Eye (tissue), 1 donor: ENCODE measurements around the gene AFG1L.
A peak's percentile ranks its signal among the peaks of the same experiment; 100 is the strongest.
"Not testable (repeated sequence)": the region's sequence is repeated elsewhere in the genome, so short reads cannot be mapped to it uniquely, and the experiment has no call there.

Experiments used
- DNase-seq: peaks from one replicate; pipeline ENCODE4 v3.0.0-alpha.2; 2015

Gene AFG1L

GRCh38 chr6:108419474-108419873 is 124.6 kb downstream of the AFG1L start:
- DNase-seq: no peak

DNA sequence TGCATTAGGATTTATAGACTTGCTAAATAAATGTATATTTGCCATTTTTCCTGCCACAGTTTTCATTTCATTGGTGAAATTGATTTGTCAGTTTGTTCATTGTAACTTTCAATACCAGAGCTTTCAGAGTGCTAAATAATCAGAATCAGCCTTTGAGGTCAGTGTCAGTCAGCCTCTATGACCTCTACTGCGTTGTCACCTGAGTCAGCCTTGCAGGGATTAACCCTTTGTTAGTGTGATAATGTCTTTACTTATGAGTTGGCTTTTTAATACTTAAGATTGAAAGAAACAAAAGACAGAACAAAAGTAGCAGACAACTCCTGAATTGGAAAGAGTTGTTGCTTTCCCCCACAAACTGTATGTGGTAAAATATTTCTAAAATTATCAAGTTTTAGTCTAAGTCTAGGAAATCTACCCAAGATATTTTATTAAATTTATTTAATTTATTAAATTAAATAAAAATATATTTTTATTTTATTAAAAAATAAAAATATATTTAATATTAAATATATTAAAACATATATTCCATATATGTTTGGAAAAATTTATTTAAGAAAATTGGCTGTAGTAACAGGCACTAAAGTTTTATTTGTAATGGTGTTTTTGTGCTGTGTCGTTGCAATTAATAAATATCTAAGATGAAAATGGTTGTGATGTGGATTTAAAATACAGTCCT is 125.2 kb downstream of the AFG1L start:
- DNase-seq: no peak

GRCh38 chr6:108421366-108421765 is 126.5 kb downstream of the AFG1L start:
- DNase-seq: no peak

DNA sequence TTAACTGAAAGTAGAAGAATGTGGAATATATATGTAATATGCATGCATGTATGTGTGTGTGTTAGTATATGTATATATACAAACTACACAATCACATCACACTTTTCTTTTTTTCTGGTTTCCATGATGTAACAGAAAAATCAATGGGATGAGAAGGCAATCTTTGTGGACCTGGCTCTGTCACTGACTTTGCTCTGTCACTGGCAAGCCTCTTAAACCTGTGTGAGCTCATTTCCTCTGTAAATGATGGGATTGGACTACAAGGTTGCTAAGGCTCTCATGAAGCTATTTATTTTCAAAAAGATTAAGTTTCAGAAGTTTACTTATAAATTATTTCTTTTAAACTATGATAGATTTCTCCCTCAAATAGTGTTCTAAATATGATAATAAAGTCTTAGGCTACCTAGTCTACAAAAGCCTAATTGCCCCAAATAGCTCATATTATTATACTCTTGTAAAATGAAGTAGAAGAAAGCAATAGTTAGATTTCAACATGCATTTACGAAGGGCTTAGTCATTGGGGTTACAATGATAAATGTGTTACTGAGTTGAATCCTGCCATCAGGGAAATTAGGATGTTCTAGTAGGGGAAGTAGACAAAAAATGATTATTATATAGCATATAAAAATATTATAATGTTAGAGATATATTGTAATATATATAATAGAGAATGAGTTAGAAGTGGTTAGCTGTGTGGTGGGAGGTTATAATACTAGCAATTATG is 129.3 kb downstream of the AFG1L start:
- no peak for DNase-seq

GRCh38 chr6:108425428-108425827 is 130.6 kb downstream of the AFG1L start:
- no peak for DNase-seq

- no peak for DNase-seq
Measured at GRCh38 chr6:108432143-108432542, 137.3 kb downstream of the AFG1L start.

GRCh38 chr6:108432792-108433191 is 137.9 kb downstream of the AFG1L start:
- DNase-seq: no peak

DNA sequence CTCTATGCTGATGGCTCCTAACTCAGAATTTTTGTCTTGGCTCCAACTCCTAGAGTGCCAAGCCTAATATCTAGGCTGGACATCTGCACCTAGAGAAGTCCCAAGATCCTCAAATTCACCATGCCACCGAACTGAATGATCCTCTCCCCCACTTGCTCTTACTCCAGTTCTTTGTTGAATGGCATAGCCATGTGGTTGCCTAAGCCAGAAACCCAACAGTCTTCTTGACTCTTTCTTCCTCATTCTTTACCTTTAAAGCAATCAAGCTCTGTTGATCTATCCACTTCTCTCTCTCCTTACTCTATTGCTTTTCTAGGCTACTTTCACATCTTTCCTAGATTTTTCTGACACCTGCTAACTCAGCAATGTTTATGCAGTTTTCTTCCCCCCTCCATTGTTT is 139.4 kb downstream of the AFG1L start:
- no peak for DNase-seq

DNA sequence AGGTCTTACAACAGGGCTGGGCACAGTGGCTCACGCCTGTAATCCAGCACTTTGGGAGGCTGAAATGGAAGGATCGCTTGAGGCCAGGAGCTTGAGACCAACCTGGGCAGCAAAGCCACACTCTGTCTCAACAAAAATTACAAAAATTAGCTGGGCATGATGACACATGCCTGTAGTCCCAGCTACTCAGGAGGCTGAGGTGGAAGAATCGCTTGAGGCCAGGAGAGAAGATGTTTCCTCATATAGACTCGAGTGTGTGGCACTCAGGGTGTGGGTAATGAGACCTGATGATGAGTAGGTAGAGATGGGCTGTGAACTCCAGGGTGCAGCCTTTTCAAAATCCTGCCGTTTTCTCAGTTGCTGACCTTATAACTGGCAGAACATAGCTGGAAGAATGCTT is 140.5 kb downstream of the AFG1L start:
- DNase-seq: no peak

- no peak for DNase-seq
Measured at GRCh38 chr6:108436771-108437170, 141.9 kb downstream of the AFG1L start.

DNA sequence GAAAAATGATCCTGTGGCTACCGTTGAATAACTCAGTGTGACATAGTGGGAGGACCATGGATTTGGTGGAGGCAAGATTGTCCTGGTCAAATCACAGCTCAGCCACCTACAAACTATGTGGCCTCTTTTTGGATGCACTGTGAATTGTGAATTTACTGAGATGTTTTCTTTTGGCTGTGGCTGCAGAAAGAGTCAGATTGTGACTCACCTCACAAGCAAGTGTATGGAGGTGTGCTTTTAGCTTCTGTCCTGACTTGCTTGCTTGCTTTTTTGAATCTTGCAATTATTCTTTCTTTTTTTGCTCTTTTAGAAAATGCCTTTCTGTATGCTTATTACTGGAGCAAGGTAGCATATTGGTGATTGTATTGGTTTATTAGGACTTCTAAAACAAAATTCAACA is 143.0 kb downstream of the AFG1L start:
- DNase-seq: no peak

DNA sequence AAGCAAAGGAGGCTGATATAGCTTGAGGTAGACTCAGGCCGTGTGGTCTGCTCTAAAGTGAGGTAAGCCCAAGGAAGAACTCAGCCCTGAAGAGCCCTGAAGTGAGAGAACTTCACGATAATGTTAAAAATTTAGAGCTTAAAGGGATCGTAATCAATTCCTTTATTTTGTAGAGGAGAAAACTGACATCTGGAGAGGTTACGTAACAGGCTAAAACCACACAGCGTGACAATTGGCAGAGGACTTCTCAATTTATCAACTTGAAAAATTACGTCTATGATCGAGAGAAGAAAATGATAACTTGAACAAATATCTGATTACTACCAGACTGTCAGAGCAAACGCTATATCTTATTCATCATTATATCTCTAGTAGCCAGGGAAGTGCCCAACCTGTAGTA is 144.1 kb downstream of the AFG1L start:
- no peak for DNase-seq

- DNase-seq: no peak
Measured at GRCh38 chr6:108441141-108441540, 146.3 kb downstream of the AFG1L start.

- DNase-seq: no peak
Measured at GRCh38 chr6:108442770-108443520, 148.1 kb downstream of the AFG1L start.

- no peak for DNase-seq
Measured at GRCh38 chr6:108446629-108447150, 151.8 kb downstream of the AFG1L start.

DNA sequence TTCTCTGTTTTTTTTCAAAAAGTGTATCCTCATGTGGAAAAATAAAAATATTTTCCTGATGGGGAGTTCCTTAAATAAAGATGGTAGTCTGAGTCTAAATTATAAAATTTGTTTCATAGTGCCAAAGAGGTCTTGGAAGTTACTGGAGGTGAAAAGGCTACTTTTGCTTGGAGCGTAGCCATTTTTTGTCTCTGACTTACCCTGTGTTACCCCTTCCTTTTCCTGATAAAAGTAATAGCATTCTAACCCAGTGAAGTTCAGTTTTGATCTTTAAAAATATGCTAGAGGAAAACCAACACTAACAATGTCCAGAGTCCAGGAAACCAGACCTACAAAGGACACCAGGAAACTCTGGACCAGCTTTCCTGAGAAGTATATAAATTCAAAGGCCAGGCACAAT is 153.6 kb downstream of the AFG1L start:
- no peak for DNase-seq

DNA sequence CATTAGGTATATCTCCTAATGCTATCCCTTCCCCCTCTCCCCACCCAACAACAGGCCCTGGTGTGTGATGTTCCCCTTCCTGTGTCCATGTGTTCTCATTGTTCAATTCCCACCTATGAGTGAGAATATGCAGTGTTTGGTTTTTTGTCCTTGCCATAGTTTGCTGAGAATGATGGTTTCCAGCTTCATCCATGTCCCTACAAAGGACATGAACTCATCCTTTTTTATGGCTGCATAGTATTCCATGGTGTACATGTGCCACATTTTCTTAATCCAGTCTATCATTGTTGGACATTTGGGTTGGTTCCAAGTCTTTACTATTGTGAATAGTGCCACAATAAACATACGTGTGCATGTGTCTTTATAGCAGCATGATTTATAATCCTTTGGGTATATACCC is 154.9 kb downstream of the AFG1L start:
- not testable (repeated sequence) for DNase-seq

DNA sequence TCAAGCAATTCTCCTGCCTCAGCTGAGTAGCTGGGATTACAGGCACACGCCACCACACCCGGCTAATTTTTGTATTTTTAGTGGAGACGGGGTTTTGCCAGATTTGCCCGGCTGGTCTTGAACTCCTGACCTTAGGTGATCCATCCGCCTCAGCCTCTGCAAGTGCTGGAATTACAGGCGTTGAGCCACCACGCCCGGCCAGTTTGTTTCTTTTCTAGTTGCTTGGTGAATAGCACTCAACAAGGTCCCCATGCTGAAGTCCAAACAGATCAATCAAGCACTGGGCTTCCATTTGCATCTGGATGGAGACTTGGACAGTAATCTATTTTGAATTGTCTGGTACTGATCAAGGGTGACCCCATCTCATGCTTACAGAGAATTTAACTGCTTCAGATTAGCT is 157.0 kb downstream of the AFG1L start:
- DNase-seq: no peak

GRCh38 chr6:108452711-108453195 is 157.9 kb downstream of the AFG1L start:
- peak; percentile 38 for DNase-seq

DNA sequence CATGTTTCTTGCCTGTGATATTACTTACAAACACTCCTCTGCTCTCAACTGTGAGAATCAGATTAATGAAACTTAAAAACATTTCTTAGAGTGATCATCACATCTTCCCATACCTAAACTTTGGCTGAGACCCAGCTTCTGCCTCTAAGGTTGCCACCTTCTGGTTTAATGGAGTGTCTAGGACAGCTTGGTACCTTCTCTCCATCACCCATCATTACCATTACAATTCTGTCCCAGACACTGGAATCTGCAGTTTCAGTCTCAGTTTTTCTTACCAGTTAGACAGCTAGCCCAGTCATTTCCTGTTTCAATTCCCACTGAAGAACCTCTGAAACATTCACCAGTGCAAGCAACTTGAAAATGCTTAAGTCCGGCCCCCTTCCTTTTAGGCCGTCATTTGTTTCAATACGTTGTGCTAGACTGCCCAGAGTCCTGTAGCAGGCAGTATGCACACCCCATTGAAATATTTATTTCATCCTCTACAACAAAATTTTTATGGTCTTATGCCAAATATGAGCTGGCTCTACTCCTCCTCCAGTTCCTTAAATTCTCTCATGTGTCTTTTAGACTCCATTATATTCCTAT is 158.8 kb downstream of the AFG1L start:
- no peak for DNase-seq

DNA sequence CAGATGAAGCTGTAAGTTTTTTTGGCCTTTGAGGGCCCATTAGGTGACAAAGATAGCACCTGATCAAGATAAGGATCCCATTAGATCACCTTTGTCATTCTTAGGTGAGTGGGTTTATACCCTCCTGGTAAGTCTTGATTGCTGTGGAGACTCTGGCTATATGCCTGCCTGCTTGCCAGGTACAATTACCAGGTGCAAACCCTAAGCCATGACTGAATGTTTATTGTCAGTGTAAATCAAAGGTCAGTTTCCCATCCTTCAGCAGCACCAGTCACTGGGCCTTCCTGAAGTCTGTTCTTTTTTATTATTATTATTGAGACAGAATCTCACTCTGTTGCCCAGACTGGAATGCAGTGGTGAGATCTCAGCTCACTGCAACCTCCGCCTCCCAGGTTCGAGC is 159.5 kb downstream of the AFG1L start:
- DNase-seq: no peak

DNA sequence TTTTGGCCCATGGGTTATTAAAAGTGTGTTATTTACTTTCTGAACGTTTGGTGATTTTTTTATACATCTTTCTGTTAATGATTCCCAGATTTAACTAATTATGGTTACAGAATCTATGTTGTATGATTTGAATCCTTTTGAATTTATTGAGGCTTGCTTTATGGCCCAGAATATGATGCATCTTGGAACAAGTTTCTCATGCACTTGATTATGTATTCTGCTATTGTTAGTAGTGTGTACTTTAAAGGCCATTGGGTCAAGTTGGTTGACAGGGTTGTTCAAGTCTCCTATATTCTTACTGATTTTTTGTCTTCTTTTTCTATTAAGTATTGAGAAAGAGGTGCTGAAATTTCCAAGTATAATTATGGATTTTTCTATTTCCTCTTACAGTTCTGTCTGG is 160.8 kb downstream of the AFG1L start:
- DNase-seq: no peak

DNA sequence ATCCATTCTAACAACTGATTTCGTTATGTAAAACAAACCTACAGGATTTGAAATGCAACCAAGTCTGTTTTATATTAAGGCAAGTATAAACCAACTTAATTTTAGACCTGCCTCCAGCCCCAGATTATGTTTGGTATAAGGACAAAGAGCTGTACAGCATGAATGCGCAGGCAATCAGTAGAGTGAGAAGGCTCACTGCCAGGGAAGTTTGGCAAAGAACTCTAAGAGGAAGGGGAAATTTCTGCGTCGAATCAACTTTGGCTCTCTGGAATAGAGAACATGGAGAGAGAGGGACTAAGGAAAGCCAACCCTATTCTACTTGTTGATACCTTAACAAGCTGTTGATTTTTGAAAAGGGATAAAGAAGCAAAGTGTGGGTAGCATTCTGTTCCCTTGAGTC is 168.9 kb downstream of the AFG1L start:
- peak; percentile 80 for DNase-seq
